ENCODE results near the gene CSRNP2.
"Not testable (repeated sequence)": the region's sequence is repeated elsewhere in the genome, so short reads cannot be mapped to it uniquely, and the experiment has no call there.

CSRNP2 gene

DNA sequence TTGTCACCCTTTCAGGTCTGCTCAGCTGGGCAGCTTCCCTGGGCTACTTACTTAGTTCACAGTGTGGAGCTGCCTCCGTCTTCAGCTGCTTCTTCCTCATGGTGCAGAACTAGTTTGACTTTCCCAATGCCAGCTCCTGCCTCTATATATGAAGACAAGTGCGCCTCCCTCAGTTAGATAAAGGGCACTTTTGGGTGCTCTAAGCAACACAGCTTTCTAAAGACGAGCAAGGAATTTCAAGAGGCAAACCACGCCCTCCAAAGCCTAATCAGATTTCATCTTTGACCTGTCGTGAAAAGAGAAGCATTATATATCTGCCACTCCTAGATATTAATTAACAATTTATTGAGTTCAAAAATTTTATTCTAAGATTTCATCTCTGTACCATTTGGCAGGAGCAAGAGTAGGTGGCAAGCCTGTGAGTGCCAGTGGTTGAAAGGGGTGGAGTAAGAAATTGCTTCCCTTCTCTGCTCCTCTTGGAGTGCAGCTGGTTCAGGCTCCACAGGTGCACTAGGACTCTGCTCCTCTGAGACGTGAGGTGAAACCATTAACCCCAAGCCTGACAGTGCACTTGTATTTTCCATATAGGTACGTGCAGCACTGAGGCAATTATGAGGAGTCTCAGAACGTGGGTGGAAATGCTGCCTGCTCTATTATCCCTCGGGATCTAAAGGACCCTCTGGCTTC, 55.1 kb downstream of the CSRNP2 start:
- no peak for DNase-seq (ENCODE audit: low read depth)

DNA sequence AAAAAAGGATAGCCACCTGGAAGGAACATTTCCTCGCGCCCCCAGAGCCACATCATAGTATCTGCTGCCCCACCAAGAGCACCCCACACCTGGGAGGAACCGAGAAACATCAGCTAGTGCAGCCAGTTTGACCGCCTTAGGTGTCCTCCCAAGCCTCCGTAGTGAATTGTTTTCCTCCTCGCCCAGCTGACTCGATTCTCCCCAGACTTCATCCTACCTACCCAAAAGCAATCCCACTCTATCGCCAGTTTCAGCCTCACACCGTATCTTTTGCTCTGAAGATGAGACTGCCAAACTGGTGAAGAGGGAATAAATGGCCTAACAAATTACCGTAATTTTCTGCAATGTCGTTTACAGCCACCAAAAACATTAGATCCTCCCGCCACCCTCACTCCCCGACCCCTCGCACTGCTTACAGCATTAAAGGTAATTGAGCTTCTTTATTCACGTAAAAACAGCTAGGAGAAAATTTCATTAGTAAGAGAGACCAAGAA, 56.0 kb downstream of the CSRNP2 start:
- no peak for DNase-seq (ENCODE audit: low read depth)

DNA sequence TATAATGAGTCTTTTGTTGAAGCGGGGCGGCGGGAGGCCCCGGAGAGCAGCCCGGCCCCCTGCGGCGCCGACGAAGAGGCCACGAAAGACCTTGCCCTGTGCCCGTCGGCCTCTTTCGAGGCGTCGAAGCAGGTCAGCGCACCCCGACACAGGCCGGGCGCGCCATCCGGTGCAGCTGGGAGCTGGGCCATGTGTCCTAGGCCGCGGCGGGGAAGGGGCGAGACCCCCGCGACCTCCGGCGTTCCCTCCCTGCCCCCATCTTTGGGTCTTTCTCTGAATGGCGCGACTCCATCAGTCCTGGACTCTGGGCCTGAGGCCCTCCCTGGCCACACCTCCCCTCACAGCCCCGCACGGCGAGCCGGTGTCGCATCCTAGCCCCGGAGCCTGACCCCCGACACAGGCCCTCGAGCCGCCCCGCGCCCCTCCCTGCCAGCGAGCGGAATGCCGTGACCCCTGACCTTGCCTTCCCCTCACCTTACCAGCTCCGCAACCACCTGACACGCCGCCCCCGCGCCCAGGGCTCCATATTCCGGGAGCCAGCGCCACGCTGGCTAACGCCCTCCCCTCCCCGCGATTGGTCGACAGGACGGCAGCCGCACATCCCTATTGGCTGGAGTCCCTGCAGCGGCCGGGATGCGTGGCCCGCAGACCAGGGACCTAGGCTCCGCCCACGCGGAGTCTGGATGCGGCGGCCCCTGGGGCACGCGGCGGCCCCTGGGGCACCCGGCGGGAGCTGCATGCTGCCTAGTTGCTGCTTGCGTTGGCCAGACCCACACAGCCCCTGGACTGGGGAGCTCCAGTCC, 57.4 kb downstream of the CSRNP2 start, which contains the start of gene SLC11A2:
Gene SLC11A2 (minus strand): TSS at position 549 of the 803 bp plus-strand sequence. CDS start 15,656 bp downstream, outside the sequence.
- peak; percentile 95 for DNase-seq (ENCODE audit: low read depth)

DNA sequence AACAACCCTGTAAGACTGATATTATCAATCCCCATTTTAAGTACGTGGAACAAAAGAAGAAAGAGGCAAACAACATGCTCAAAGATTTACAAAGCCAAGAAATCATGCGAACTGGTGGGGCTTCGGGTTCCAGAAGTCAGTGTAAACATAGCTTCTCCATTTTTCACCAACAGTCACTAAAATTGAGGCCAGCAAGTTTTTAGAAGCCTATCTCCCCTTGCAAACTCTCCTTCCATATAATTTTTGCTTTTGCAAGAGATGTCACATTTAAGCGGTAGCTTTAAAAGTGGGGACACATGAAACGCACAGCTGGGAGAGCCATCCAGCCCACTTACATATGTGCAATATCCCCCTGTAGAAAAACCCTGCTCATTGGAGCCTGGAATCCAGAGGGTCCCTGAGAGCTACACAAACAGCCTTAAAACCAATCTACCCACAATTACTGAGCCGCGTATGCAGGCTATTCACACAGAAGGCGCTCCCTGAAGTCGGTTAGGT, 58.0 kb downstream of the CSRNP2 start:
- DNase-seq (ENCODE audit: low read depth), result no peak

DNA sequence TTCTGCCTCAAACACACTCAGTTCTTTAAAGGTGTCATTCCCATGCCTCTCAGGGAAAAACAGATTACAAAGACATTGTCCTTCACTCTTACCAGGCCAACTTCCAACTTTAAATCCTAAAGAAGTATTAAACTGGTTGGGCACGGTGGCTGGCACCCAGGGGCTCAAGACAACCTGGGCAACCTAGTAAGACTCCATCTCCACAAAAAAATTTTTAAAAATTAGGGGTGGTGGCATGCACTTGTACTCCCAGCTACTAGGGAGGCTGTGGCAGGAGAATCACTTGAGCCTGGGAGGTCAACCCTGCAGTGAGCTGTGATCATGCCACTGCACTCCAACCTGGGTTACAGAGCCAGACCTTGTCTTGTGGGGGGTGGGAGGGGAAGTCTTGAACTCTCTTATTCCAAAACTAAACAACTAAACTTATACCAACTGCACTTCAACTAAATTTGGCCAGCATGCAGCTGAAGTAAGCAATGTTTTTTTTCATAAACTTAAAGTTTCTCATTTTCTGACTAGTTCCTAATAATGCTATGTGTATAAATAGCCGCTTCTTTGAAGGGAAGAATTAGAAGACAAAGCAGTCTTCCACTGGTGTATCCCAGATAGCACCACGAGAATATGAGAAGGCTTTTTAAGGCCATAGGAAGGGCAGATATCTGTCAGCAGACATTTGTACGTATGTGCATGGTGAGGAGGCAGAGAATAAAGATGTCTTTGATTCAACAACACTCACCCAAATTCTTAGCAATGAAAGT, 59.6 kb downstream of the CSRNP2 start:
- DNase-seq (ENCODE audit: low read depth), result no peak

DNA sequence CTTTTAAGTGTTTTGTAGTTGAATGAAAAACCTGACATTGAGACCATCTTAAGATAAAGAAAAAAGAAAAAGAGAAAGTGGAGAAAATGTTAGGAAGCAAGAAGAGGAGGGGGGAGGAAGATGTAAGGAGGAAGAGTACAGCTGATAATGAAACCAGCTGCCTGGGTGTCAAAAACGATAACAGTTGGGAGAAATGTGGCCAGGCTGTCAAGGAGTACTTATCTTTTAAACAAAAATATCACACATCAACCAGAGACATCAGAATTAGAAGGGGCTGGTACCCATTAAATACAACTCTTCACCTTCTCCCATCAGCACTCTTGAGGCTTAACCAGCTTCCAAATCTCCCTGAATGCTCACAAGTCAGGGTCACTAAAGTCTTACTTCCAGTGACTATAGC, 61.7 kb downstream of the CSRNP2 start:
- DNase-seq (ENCODE audit: low read depth), result no peak

DNA sequence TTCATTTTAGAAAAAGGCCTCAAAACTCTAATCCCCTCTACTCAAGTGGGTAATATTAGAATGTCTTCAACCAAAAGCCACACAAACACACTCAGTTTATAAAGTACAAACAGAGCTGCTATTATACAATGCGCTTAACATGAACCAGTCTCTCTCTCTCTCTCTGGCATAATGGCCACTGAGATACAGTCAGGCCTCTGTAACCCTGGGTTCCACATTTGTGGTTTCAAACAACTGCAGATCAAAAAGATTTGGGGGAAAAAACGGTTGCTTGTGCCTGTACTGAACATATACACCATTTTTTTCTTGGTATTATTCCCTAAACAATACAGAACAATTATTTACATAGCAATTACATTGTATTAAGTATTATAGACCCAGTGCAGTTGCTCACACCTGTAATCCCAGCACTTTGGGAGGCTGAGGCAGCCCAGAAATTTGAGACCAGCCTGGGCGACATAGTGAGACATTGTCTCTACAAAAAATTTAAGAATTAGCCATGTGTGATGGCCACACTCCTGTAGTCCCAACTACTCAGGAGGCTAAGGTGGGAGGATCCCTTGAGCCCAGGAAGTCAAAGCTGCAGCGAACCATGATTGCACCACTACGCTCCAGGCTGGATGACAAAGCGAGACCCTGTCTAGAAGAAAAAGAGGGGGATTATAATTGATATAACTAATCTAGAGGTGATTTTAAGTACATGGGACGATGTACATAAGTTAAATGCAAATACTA, 62.8 kb downstream of the CSRNP2 start:
- no peak for DNase-seq (ENCODE audit: low read depth)

DNA sequence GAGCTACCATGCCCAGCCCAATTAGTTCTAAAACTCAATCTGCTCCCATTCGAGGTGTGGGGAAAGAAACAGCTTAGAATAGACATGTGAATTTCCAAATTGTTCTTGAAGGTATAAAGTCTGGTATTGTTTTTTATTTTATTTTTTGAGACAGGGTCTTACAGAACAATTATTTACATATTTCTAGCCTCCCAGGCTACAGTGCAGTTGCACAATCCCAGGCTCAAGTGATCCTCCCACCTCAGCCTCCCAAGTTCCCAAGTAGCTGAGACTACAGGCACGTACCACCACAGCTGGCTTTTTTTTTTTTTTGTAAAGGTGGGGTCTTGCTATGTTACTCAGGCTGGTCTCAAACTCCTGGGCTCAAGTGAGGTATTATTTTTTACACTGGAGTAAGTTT, 63.5 kb downstream of the CSRNP2 start:
- DNase-seq (ENCODE audit: low read depth), result no peak

DNA sequence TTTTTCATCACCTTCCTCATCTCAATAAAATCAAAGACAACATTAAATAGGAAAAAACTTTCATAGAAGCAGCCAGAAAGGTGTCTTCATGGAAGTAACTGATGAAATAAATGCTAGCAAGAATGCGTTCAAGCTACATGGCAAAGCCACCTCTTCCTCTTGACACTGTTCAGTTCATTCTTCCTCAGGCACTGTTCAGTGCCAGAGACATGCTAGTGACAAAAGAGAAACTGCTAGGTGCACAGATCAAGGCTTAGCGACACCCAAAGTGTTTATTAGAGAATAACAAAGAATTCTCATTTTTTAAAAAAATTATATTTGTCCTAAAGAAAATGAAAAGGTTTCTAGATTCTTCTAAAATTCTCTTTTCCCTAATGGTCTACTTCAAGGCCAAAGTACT, 64.4 kb downstream of the CSRNP2 start:
- DNase-seq (ENCODE audit: low read depth), result no peak

DNA sequence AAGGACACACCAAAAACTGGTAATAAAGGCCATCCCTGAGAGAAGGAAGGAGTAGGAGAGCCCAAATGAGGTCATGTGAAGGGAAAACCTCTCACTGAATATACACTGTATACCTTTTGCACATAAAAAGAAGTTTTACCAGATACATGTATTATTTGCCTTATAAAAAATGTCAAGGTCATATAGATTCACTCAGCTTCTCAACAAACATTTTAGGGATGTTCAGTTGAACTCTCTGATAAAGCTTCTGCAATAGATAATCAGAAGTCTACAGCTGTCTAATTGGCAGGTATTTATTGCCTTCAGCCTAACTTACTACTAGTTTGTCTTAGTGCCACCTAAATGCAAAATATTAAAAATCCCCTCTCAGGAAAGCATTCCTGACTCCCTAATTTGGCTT, 65.9 kb downstream of the CSRNP2 start:
- DNase-seq (ENCODE audit: low read depth), result no peak

DNA sequence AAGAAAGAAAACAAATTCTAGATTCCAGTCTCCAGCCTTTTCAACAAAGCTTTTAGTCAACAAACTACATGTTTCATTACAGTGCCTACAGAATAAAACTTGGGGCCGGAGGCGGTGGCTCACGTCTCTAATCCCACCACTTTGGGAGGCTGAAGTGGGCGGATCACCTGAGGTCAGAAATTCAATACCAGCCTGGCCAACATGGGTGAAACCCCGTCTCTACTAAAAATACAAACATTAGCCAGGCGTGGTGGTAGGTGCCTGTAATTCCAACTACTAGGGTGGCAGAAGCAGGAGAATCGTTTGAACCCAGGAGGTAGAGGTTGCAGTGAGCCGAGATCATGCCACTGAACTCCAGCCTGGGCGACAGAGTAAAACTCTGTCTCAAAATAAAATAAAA, 68.9 kb downstream of the CSRNP2 start:
- DNase-seq (ENCODE audit: low read depth), result not testable (repeated sequence)

DNA sequence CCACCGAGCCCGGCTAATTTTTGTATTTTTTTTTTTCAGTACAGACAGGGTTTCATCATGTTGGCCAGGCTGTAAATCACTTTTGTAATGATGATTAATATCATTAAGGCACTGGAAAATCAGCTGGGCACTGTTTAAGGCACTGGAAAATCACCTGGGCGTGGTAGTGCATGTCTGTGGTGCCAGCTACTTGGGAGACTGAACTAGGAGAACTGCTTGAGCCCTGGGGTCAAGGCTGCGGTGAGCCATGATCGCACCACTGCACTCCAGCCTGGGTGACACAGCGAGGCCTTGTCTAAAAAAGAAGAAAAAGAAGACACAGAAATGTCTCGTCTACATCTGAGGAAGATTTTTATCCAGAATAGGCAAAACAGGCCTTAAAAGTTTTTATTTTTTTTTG, 70.0 kb downstream of the CSRNP2 start:
- DNase-seq (ENCODE audit: low read depth), result no peak

DNA sequence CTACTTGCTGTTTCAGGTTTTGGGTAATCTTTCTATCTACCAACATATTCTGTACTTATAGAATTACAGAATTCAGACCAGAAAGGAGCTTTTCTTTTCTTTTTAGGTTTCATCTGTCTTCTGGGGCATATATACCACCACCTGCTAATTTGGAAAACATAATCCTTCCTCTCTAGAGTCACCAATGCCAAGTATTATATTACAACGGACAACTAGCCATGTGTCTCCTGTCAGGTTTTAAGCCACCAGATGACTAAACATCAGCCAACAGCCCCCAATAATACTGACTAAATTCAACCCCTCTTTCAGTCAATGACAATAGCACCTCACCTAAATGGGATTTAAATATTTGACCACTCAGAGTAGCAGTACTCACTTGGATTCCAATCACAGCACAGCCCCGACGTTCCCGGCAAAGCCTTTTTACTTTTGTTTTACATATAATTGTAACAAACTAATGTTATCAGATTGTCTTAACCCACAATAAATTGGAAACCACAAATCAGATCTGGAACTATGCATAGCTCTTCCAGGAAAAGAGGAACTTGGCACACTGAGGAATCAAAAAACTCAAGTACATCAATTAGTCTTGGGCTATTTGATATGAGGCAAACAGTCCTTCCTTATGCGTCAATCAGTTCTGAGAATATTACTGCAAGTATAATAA, 70.7 kb downstream of the CSRNP2 start:
- no peak for DNase-seq (ENCODE audit: low read depth)

DNA sequence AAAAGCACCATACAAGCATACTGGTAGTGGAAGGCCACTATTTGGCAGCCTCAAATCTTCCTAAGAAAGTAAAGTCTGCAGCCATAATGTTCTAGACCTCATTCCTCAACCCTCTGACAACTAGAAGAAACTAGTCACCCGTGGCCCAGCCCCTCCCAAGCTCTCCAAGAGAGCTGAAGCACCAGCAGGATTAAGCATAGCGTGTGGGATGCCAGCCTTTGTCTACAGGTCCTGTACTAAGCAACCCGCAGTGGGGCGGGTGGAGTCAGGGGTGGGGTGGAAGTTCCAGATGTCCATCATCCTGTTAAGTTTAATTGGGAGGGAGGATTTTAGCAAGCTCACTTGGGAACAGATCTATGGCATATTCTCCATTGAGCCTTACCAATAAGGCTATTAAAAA, 71.4 kb downstream of the CSRNP2 start:
- no peak for DNase-seq (ENCODE audit: low read depth)
